Measurements from ENCODE around the gene HPX.

GRCh38 chr11:6427516-6427915 is 13.3 kb downstream of the HPX start:
- no peak for TF ChIP-seq KLF6 (CRISPR knock-in tag; IDR thresholded peaks at IDR 0.05)
- TF ChIP-seq CTCF (CRISPR knock-in tag; IDR thresholded peaks at IDR 0.05), result no peak

Measured in HepG2 (cell line).